Natural killer cell (primary cell): ENCODE measurements around the gene KAZN. TPM values are rescaled to one million over a fixed set of nuclear protein-coding genes. Genes with fewer than 3 reads are reported as not detected.

ENCODE experiments used
- ATAC-seq, 3 donors: fragments of 150-1000 bp in 2 of 3; fragments of 200-7000 bp in 1 of 3; cut with Tn5 transposase; 1 replicate in 1 of 3; 2 replicates in 2 of 3; pipeline ENCODE4 v1.10.0; 2021; ENCODE audit warnings: mild to moderate bottlenecking in 2 of 3, moderate library complexity in 2 of 3
- DNase-seq, 2 donors: peaks; one replicate each; pipeline versions ENCODE4 v3.0.0 to v3.0.0-alpha.2; 2013 to 2021; ENCODE audit warnings: mixed read lengths in 1 of 2
- H3K27ac ChIP-seq: one replicate; pipeline ENCODE4 v1.5.1; 2013; ENCODE audit warnings: mild to moderate bottlenecking, low read length
- H3K27me3 ChIP-seq: one replicate; pipeline ENCODE4 v1.6.1; 2013; ENCODE audit warnings: low read length; ENCODE audit not compliant: control insufficient read depth, insufficient read depth
- H3K36me3 ChIP-seq: one replicate; pipeline ENCODE4 v1.6.1; 2013; ENCODE audit warnings: low read length; ENCODE audit not compliant: control insufficient read depth, insufficient read depth
- H3K4me1 ChIP-seq: one replicate; pipeline ENCODE4 v1.6.1; 2013; ENCODE audit warnings: low read length; ENCODE audit not compliant: control insufficient read depth, insufficient read depth
- H3K4me3 ChIP-seq: one replicate; pipeline ENCODE4 v1.5.1; 2013; ENCODE audit warnings: low read length
- H3K9me3 ChIP-seq: one replicate; pipeline ENCODE4 v1.6.1; 2013; ENCODE audit warnings: low read length; ENCODE audit not compliant: control insufficient read depth, insufficient read depth
- H3K27ac Mint-ChIP-seq, 2 donors: one replicate each; pipeline ENCODE4 v1.8.0; 2022; ENCODE audit warnings: mild to moderate bottlenecking in 2 of 2, mixed read lengths in 2 of 2, moderate library complexity in 1 of 2
- H3K27me3 Mint-ChIP-seq, 2 donors: one replicate each; pipeline ENCODE4 v1.8.0; 2022; ENCODE audit warnings: low read depth in 2 of 2, mixed read lengths in 2 of 2
- H3K36me3 Mint-ChIP-seq: one replicate; pipeline ENCODE4 v1.8.0; 2022; ENCODE audit warnings: mixed read lengths
- H3K4me1 Mint-ChIP-seq, 2 donors: one replicate each; pipeline ENCODE4 v1.8.0; 2022; ENCODE audit warnings: mixed read lengths in 2 of 2
- H3K4me3 Mint-ChIP-seq: one replicate; pipeline ENCODE4 v1.8.0; 2022; ENCODE audit warnings: mild to moderate bottlenecking, moderate library complexity, mixed read lengths
- H3K9me3 Mint-ChIP-seq, 2 donors: one replicate each; pipeline ENCODE4 v1.8.0; 2022; ENCODE audit warnings: mixed read lengths in 2 of 2
- WGBS: methylation state at CpG from one replicate; pipeline ENCODE4 v1.1.7; 2013; ENCODE audit warnings: missing lambda C conversion rate; ENCODE audit not compliant: insufficient coverage; 5-methylcytosine and 5-hydroxymethylcytosine counted together
- intact Hi-C: fragments of 100-400 bp; cut with micrococcal nuclease; formaldehyde crosslinking; loops from one replicate; pipeline ENCODE4 v1.14.2; 2022
- total RNA-seq, 4 donors: library from RNA; stranded (reverse); fragments of 120-200 nt in 1 of 4; gene quantifications; one replicate each; pipeline versions ENCODE4 v1.2.3 to v1.2.4, GENCODE V29; 2013 to 2022
- TF ChIP-seq, protein P1 (sequence below): fragments of 200-600 bp; IDR thresholded peaks from one replicate; pipeline ENCODE4 v1.8.0; 2022; ENCODE audit warnings: antibody characterized with exemption

The KAZN gene
- total RNA-seq, 3 donors from 2014 or later (not counting 1 experiment from before 2014, with no cell fraction given): 1.2 to 2.0 (median 1.7) TPM

DNA sequence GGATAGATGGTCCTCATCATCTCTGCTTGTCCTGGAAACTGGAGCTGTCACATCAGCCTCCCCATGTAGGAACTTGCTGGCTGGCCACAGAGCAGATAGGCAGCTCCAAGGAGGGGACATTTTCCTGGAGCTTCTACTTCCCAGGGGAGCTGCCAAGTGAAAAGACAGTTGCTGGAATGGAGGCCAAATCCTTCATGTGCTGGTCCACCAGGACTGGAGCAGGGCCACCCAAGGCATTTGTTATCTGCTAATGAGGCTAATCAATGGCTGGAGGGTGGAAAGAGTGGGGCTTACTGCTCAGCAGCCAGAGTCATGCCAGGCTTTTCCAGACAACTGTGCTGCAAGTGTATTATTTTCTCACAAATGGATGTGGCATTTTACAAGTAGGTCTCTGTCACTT is 22.5 kb downstream of the KAZN start:
- Mint-ChIP-seq H3K36me3 (no peaks in the 10 kb centered on the region), H3K4me3 (no peak overlapping the region), H3K27me3 (peaks cover 0 to 9% of the 10 kb centered on the region in 2 donors), H3K9me3 (no peaks in the 10 kb centered on the region), H3K27ac (no peak overlapping the region), H3K4me1 (no peaks in the 10 kb centered on the region)
- H3K4me1 ChIP-seq: no peaks in the 10 kb centered on the region
- H3K4me3 ChIP-seq: no peak overlapping the region
- TF ChIP-seq, protein P1, sequence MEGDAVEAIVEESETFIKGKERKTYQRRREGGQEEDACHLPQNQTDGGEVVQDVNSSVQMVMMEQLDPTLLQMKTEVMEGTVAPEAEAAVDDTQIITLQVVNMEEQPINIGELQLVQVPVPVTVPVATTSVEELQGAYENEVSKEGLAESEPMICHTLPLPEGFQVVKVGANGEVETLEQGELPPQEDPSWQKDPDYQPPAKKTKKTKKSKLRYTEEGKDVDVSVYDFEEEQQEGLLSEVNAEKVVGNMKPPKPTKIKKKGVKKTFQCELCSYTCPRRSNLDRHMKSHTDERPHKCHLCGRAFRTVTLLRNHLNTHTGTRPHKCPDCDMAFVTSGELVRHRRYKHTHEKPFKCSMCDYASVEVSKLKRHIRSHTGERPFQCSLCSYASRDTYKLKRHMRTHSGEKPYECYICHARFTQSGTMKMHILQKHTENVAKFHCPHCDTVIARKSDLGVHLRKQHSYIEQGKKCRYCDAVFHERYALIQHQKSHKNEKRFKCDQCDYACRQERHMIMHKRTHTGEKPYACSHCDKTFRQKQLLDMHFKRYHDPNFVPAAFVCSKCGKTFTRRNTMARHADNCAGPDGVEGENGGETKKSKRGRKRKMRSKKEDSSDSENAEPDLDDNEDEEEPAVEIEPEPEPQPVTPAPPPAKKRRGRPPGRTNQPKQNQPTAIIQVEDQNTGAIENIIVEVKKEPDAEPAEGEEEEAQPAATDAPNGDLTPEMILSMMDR: no peak
- H3K9me3 ChIP-seq: no peaks in the 10 kb centered on the region
- no peaks in the 10 kb centered on the region for H3K27me3 ChIP-seq
- no peak overlapping the region for H3K27ac ChIP-seq
- DNase-seq (no peak), ATAC-seq (no peak)
- intact Hi-C loops: loop anchor here (10.0 kb wide), 1 partner anchor 64 kb away; no protein-coding TSS in a partner anchor
- no peaks in the 10 kb centered on the region for H3K36me3 ChIP-seq

DNA sequence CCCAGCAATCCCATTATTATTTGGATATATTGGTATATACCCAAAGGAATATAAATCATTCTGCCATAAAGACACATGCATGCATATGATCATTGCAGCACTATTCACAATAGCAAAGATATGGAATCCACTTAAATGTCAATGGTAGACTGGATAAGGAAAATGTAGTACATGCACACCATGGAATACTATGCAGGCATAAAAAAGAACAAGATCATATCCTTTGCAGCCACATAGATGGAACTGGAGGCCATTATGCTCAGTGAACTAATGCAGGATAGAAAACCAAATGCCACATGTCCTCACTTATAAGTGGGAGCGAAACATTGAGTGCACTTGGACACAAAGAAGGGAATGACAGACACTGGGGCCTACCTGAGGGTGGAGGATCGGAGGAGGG is 24.6 kb downstream of the KAZN start:
- DNase-seq: no peak
- no peak overlapping the region for H3K27ac Mint-ChIP-seq
- H3K9me3 ChIP-seq: no peaks in the 10 kb centered on the region
- H3K4me3 Mint-ChIP-seq: no peak overlapping the region
- H3K4me1 ChIP-seq: no peaks in the 10 kb centered on the region
- H3K9me3 Mint-ChIP-seq: no peaks in the 10 kb centered on the region
- H3K4me3 ChIP-seq: no peak overlapping the region
- ATAC-seq: no peak
- intact Hi-C loops: loop anchor here (10.0 kb wide), 1 partner anchor 62 kb away; no protein-coding TSS in a partner anchor
- no peaks in the 10 kb centered on the region for H3K36me3 ChIP-seq
- 88% methylated on average over 1 of the region's 2 CpGs for WGBS
- TF ChIP-seq, protein P1: no peak
- H3K4me1 Mint-ChIP-seq: no peaks in the 10 kb centered on the region
- no peaks in the 10 kb centered on the region for H3K36me3 Mint-ChIP-seq
- H3K27ac ChIP-seq: no peak overlapping the region
- peaks cover 0 to 9% of the 10 kb centered on the region in 2 donors for H3K27me3 Mint-ChIP-seq
- no peaks in the 10 kb centered on the region for H3K27me3 ChIP-seq

DNA sequence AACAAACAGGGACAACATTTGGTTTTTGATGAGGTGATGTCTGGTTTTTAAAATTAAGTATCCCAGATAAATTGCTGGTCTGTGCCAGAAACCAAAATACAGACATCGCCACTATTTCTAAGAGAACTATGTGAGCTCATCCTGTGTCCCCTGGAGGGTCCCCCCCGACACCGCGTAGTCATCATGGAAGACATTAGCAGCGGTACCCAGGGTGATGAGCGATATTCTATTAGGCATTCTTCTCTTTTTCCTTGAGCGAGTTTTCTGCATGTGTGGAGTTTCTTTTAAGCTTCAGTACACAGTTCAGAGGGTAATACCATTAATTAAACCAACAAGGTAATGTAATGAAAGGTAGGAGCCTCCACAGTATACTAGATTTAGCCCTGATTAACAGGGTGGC is 26.5 kb downstream of the KAZN start:
- TF ChIP-seq, protein P1: no peak
- 100% methylated on average over 6 of the region's 7 CpGs for WGBS
- Histone ChIP-seq H3K27ac (no peak overlapping the region), H3K36me3 (no peaks in the 10 kb centered on the region), H3K4me1 (no peaks in the 10 kb centered on the region), H3K27me3 (no peaks in the 10 kb centered on the region), H3K9me3 (no peaks in the 10 kb centered on the region), H3K4me3 (no peak overlapping the region)
- Mint-ChIP-seq H3K36me3 (no peaks in the 10 kb centered on the region), H3K27me3 (peaks cover 0 to 5% of the 10 kb centered on the region in 2 donors), H3K4me1 (no peaks in the 10 kb centered on the region), H3K27ac (no peak overlapping the region), H3K4me3 (no peak overlapping the region), H3K9me3 (no peaks in the 10 kb centered on the region)
- intact Hi-C loops: loop anchor here (10.0 kb wide), 1 partner anchor 60 kb away; no protein-coding TSS in a partner anchor
- no peak for DNase-seq
- ATAC-seq: no peak

DNA sequence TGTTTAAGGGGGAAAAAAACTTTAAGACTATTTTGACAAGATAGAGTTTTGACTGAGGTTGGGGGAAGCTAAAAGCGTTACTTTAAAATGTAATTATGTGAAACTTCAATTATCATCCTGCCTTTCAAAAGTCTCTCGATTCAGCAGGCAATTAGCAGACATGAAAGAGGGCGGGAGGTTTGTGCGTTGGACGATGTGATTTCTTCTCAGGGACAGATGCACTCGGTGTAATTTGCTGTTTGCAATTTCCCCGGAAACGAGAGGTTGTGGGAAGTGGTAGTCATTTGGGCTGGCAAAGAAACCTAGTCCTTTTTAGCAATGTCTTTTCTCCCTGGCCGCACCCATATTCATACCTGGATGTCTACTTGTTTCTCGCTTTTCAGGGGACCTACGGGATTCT is 27.1 kb downstream of the KAZN start:
- intact Hi-C loops: loop anchor here (10.0 kb wide), 1 partner anchor 59 kb away; no protein-coding TSS in a partner anchor
- no peak overlapping the region for H3K27ac Mint-ChIP-seq
- H3K4me3 Mint-ChIP-seq: no peak overlapping the region

More for the DNA sequence above, 27.1 kb downstream of the KAZN start:
- ATAC-seq (no peak), DNase-seq (no peak)
- Mint-ChIP-seq H3K27me3 (peaks cover 0 to 5% of the 10 kb centered on the region in 2 donors), H3K36me3 (no peaks in the 10 kb centered on the region), H3K9me3 (no peaks in the 10 kb centered on the region), H3K4me1 (no peaks in the 10 kb centered on the region)
- H3K36me3 ChIP-seq: no peaks in the 10 kb centered on the region
- H3K27ac ChIP-seq: no peak overlapping the region
- H3K4me1 ChIP-seq: no peaks in the 10 kb centered on the region
- WGBS: 91% methylated on average over 10 of the region's 11 CpGs
- no peaks in the 10 kb centered on the region for H3K9me3 ChIP-seq
- TF ChIP-seq, protein P1: no peak
- H3K27me3 ChIP-seq: no peaks in the 10 kb centered on the region
- no peak overlapping the region for H3K4me3 ChIP-seq
